Effector memory CD8-positive, alpha-beta T cell (primary cell): ENCODE data around the gene CYP4V2.
"Not testable (repeated sequence)": the region's sequence is repeated elsewhere in the genome, so short reads cannot be mapped to it uniquely, and the experiment has no call there.

Experiments
- ATAC-seq: fragments of 150-1000 bp; cut with Tn5 transposase; replicated peaks from 2 replicates; pipeline ENCODE4 v1.10.0; 2021; ENCODE audit warnings: mild to moderate bottlenecking, moderate library complexity
- DNase-seq, 3 experiments: peaks; one replicate each; pipeline ENCODE4 v3.0.0; 2021
- H3K27ac Mint-ChIP-seq, 2 donors: one replicate each; pipeline ENCODE4 v1.8.0; 2022; ENCODE audit warnings: mild to moderate bottlenecking in 2 of 2, mixed read lengths in 2 of 2, moderate library complexity in 2 of 2
- H3K27me3 Mint-ChIP-seq, 2 donors: one replicate each; pipeline ENCODE4 v1.8.0; 2022; ENCODE audit warnings: mixed read lengths in 2 of 2
- H3K36me3 Mint-ChIP-seq: one replicate; pipeline ENCODE4 v1.8.0; 2022; ENCODE audit warnings: mild to moderate bottlenecking, moderate library complexity, mixed read lengths; ENCODE audit not compliant: insufficient read depth
- H3K4me1 Mint-ChIP-seq, 2 donors: one replicate each; pipeline ENCODE4 v1.8.0; 2022; ENCODE audit warnings: low read depth in 2 of 2, mixed read lengths in 2 of 2
- H3K4me3 Mint-ChIP-seq, 2 donors: one replicate each; pipeline ENCODE4 v1.8.0; 2022; ENCODE audit warnings: mild to moderate bottlenecking in 2 of 2, mixed read lengths in 2 of 2, moderate library complexity in 2 of 2
- H3K9me3 Mint-ChIP-seq, 2 donors: one replicate each; pipeline ENCODE4 v1.8.0; 2022; ENCODE audit warnings: mixed read lengths in 2 of 2

Gene CYP4V2

GRCh38 chr4:186227221-186227620 is 35.9 kb downstream of the CYP4V2 start, which contains the start of gene KLKB1:
Gene KLKB1 (plus strand): TSS chr4:186227507. CDS start chr4:186228196, 689 bp downstream.
- ATAC-seq (no peak), DNase-seq (no peak)
- H3K27ac Mint-ChIP-seq = no peak within 1 kb of the TSS
- no peaks in the 10 kb centered on the region for H3K36me3 Mint-ChIP-seq
- no peak within 1 kb of the TSS for H3K4me3 Mint-ChIP-seq
- no peaks in the 10 kb centered on the region for H3K4me1 Mint-ChIP-seq
- peaks cover 6 to 21% of the 10 kb centered on the region in 2 donors for H3K9me3 Mint-ChIP-seq
- H3K27me3 Mint-ChIP-seq = peaks cover 9% of the 10 kb centered on the region in 2 donors

GRCh38 chr4:186227744-186228513 is 36.6 kb downstream of the CYP4V2 start:
- Mint-ChIP-seq H3K27ac (no peak overlapping the region), H3K27me3 (peaks cover 7% of the 10 kb centered on the region in 2 donors), H3K36me3 (no peaks in the 10 kb centered on the region), H3K9me3 (peaks cover 6 to 21% of the 10 kb centered on the region in 2 donors), H3K4me1 (no peaks in the 10 kb centered on the region), H3K4me3 (no peak overlapping the region)
- ATAC-seq (no peak), DNase-seq (no peak)

DNA sequence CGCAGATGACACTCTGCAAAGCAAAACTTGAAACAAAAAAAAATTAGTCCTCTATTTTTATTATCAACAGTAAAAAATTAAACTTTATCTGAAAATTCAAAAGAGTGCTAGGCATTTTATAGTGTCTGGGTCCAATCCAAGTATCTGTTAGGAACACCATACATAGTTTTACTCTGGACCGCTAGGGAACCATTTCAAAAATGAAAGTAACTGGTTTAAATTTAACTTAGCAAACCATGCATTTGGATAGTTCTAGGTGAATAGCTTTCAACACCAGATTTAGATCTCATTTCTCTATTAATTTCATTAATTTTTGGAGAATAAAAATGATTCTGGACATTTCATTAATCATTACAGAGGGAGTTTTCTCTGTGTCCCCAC is 37.1 kb downstream of the CYP4V2 start:
- H3K4me1 Mint-ChIP-seq = no peaks in the 10 kb centered on the region
- H3K4me3 Mint-ChIP-seq = no peak overlapping the region
- DNase-seq (no peak), ATAC-seq (no peak)
- peaks cover 6 to 21% of the 10 kb centered on the region in 2 donors for H3K9me3 Mint-ChIP-seq
- H3K27me3 Mint-ChIP-seq = peaks cover 1% of the 10 kb centered on the region in 2 donors
- no peaks in the 10 kb centered on the region for H3K36me3 Mint-ChIP-seq
- no peak overlapping the region for H3K27ac Mint-ChIP-seq

DNA sequence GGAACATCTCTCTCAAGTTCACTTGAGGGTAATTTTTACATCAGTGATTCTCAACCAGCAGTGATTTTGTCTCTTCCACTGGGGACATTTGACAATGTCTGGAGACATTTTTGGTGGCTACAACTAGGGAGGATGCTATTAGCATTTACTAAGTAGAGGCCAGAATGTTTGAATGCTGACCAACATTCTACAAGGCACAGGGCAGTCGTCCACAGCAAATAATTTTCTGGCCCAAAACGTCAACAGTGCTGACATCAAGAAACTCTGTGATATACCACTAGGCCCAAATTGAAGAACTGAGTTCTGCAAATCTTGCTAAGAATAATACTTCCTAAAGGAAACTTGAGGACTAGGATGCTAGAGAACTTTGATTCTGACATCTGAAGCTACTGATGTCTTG is 43.0 kb downstream of the CYP4V2 start:
- Mint-ChIP-seq H3K4me3 (no peak overlapping the region), H3K9me3 (no peaks in the 10 kb centered on the region), H3K4me1 (no peaks in the 10 kb centered on the region), H3K27me3 (no peaks in the 10 kb centered on the region), H3K36me3 (no peaks in the 10 kb centered on the region), H3K27ac (no peak overlapping the region)
- ATAC-seq = no peak
- DNase-seq = no peak

GRCh38 chr4:186236126-186236525 is 44.8 kb downstream of the CYP4V2 start:
- no peaks in the 10 kb centered on the region for H3K9me3 Mint-ChIP-seq
- ATAC-seq = no peak
- H3K27ac Mint-ChIP-seq = no peak overlapping the region

DNA sequence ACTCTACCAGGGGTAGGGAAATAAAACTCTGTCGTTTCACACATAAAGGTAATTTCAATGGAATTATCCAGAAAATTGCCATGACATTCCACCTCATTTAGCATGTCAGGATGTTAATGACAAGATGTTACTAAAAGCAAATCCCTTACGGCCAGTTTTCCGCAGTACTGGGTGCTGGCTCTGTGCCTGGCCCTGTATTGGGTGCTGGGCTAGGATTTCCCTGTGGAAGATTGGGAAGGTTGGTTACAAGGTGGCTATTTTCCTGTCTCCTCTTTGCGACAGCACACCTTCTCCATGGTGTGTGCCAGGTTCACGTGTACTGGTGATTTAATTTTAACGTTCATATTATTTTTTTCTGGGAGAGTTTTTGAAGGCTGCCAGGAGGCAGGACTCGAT is 49.1 kb downstream of the CYP4V2 start:
- ATAC-seq (no peak), DNase-seq (no peak)
- no peaks in the 10 kb centered on the region for H3K36me3 Mint-ChIP-seq
- no peaks in the 10 kb centered on the region for H3K27me3 Mint-ChIP-seq
- no peaks in the 10 kb centered on the region for H3K4me1 Mint-ChIP-seq
- no peak overlapping the region for H3K27ac Mint-ChIP-seq
- no peak overlapping the region for H3K4me3 Mint-ChIP-seq
- no peaks in the 10 kb centered on the region for H3K9me3 Mint-ChIP-seq

More at GRCh38 chr4:186236126-186236525, 44.8 kb downstream of the CYP4V2 start:
- Mint-ChIP-seq H3K4me3 (no peak overlapping the region), H3K36me3 (no peaks in the 10 kb centered on the region), H3K4me1 (no peaks in the 10 kb centered on the region), H3K27me3 (no peaks in the 10 kb centered on the region)
- no peak for DNase-seq

DNA sequence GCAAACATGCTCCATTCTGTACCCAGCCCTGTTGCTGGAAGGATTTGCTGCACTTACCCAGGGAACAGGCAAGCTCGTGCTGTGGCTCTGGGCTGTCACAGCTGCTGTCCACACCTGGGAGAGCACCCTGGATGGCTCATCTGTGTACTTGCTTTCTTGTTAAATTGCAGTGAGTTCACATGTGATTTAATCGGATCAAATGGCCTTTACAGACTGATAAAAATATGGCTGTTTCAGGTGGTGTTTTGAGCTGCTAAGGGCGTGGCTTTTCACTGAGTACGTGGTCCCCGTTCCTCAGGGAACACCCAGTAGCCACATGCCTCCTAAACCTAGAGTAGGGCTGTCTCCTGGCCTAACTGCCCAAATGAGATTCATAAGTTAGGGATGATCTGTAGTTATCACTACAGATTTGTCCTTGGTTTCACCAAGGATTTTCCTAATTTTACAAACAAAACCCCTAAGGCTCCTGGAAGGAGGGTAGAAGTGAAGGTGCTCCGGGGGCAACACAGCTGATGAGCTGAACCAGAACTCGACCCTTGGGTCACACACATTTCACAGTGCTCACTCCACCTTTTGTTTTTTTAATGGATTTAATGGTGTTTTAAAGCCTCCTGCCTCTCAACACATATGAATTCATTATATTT is 49.6 kb downstream of the CYP4V2 start:
- DNase-seq (no peak), ATAC-seq (no peak)
- Mint-ChIP-seq H3K9me3 (no peaks in the 10 kb centered on the region), H3K27me3 (no peaks in the 10 kb centered on the region), H3K4me1 (no peaks in the 10 kb centered on the region), H3K4me3 (no peak overlapping the region), H3K27ac (no peak overlapping the region), H3K36me3 (no peaks in the 10 kb centered on the region)

- DNase-seq (no peak), ATAC-seq (no peak)
- H3K4me3 Mint-ChIP-seq = no peak overlapping the region
- no peaks in the 10 kb centered on the region for H3K9me3 Mint-ChIP-seq
- no peak overlapping the region for H3K27ac Mint-ChIP-seq
- H3K27me3 Mint-ChIP-seq = no peaks in the 10 kb centered on the region
- H3K4me1 Mint-ChIP-seq = no peaks in the 10 kb centered on the region
- no peaks in the 10 kb centered on the region for H3K36me3 Mint-ChIP-seq
Observed at GRCh38 chr4:186241616-186242015, 50.2 kb downstream of the CYP4V2 start.

DNA sequence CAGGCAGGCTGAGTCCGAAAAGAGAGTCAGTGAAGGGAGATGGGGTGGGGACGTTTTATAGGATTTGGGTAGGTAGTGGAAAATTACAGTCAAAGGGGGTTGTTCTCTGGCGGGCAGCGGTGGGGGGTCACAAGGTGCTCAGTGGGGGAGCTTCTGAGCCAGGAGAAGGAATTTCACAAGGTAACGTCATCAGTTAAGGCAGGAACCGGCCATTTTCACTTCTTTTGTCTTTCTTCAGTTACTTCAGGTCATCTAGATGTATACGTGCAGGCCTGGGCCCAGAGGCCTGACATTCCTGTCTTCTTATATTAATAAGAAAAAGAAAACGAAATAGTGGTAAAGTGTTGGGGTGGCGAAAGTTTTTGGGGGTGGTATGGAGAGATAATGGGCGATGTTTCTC is 50.7 kb downstream of the CYP4V2 start:
- H3K4me1 Mint-ChIP-seq = not testable (repeated sequence)

GRCh38 chr4:186243331-186243730 is 52.0 kb downstream of the CYP4V2 start:
- H3K36me3 Mint-ChIP-seq = peaks cover 3% of the 10 kb centered on the region
- no peak overlapping the region for H3K4me3 Mint-ChIP-seq
- ATAC-seq = no peak
- H3K27ac Mint-ChIP-seq = no peak overlapping the region
- DNase-seq = no peak
- no peaks in the 10 kb centered on the region for H3K9me3 Mint-ChIP-seq
- H3K27me3 Mint-ChIP-seq = no peaks in the 10 kb centered on the region
- H3K4me1 Mint-ChIP-seq = no peaks in the 10 kb centered on the region

More for the DNA sequence above, 50.7 kb downstream of the CYP4V2 start:
- not testable (repeated sequence) for ATAC-seq, H3K27me3 Mint-ChIP-seq, H3K4me3 Mint-ChIP-seq, H3K27ac Mint-ChIP-seq, H3K36me3 Mint-ChIP-seq, H3K9me3 Mint-ChIP-seq, DNase-seq

DNA sequence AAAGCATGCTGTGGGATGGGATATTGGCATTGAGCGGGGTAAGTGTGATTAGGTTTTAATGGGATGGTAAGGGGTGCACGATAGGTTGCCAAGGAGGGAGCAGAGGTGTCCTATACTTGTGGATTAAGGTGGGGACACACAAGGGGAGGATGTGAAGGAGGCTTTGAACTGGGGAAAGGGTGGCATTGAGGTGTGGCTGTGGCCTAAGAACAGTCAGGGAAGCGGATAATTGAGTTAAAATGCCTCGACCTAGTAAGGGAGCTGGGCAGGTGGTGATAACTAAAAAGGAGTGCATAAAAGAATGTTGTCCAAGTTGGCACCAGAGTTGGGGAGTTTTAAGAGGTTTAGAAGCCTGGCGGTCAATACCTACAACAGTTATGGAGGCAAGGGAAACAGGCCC is 53.5 kb downstream of the CYP4V2 start:
- Mint-ChIP-seq H3K4me3 (no peak overlapping the region), H3K9me3 (no peaks in the 10 kb centered on the region), H3K27ac (no peak overlapping the region), H3K4me1 (no peaks in the 10 kb centered on the region), H3K27me3 (no peaks in the 10 kb centered on the region), H3K36me3 (peaks cover 3% of the 10 kb centered on the region)
- no peak for ATAC-seq
- DNase-seq = no peak

DNA sequence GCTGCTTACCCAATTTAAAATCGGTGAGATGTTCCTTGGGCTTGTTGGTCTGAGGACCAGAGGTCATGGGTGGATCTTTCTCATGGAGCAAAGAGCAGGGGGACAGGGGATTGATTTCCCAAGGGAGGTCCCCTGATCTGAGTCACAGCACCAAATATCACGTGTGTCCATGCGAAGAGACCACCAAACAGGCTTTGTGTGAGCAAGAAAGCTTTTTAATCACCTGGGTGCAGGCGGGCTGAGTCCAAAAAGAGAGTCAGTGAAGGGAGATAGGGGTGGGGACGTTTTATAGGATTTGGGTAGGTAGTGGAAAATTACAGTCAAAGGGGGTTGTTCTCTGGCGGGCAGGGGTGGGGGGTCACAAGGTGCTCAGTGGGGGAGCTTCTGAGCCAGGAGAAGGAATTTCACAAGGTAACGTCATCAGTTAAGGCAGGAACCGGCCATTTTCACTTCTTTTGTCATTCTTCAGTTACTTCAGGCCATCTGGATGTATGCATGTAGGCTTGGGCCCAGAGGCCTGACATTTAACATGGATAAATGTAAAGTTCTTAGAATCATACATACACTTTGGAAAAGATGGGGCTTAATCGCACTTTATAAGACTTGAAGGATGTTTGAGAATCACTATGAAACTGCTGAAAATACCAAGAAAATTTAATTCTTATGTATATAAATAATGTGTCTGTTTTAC is 55.8 kb downstream of the CYP4V2 start:
- H3K9me3 Mint-ChIP-seq, ATAC-seq, H3K27ac Mint-ChIP-seq, H3K27me3 Mint-ChIP-seq, H3K4me3 Mint-ChIP-seq, DNase-seq, H3K36me3 Mint-ChIP-seq, H3K4me1 Mint-ChIP-seq: not testable (repeated sequence)

GRCh38 chr4:186248643-186249042 is 57.3 kb downstream of the CYP4V2 start:
- DNase-seq (no peak), ATAC-seq (no peak)
- Mint-ChIP-seq H3K27me3 (no peaks in the 10 kb centered on the region), H3K4me3 (no peak overlapping the region), H3K9me3 (no peaks in the 10 kb centered on the region), H3K36me3 (peaks cover 3% of the 10 kb centered on the region), H3K27ac (no peak overlapping the region), H3K4me1 (no peaks in the 10 kb centered on the region)
